ENCODE results near the gene TPRG1. TPM values are rescaled to one million over a fixed set of nuclear protein-coding genes. Genes with fewer than 3 reads are reported as not detected.
A peak's percentile ranks its signal among the peaks of the same experiment; 100 is the strongest.

The TPRG1 gene
- total RNA-seq, 1 donor = 1.3 TPM

DNA sequence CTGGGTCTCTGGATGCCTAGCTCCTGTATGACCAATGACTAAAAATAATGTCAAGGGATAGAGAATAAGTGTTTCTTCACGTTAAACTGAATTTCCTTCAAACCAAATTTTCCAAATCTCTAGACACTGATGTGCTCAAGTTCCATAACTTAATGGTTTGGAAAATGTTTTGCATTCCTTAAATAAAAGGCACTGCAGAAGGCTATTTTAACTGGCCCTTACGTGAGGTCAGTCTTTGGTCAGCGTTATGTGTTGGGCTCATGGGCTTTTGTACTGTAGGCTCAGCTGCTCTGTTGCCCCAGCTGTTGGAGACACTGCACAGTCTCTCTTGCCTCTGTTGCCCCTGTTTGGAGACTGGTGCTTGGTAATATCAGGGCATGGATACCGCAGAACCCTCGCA is 188.5 kb downstream of the TPRG1 start:
- DNase-seq (ENCODE audit: low read depth) = peak; percentile 7

DNA sequence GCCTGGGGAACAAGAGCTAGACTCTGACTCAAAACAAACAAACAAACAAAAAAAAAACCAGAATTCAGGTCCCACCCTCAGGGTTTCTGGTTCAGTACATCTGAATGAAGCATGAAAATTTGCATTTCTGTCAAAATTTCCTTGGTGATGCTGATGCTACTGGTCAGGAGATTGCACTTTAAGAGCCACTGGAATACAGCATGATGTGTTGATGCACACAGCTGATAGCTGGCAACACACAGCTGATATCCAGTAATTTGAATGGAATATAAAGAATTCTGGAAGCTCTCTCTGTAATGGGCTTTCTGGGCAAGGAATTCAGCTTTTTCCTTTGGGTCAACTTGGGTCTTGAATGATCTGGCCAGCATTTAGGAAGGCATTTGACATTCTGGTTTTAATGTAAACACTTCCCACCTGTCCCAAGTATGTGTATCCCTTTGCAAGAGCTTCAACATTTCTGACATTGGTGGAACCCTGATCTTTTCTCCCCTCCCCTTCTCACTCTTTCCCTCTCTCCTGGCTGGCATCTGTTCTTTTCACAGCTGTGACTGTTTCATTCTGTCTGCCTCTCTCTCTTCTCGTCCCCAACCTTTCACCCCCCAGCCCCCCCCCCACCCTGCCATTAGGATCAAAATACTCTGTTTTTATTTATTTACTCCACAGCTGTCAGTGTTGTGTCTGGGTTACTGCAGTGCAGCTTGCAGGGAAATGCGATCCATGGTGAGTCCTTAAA is 189.5 kb downstream of the TPRG1 start:
- TF ChIP-seq, protein P1, sequence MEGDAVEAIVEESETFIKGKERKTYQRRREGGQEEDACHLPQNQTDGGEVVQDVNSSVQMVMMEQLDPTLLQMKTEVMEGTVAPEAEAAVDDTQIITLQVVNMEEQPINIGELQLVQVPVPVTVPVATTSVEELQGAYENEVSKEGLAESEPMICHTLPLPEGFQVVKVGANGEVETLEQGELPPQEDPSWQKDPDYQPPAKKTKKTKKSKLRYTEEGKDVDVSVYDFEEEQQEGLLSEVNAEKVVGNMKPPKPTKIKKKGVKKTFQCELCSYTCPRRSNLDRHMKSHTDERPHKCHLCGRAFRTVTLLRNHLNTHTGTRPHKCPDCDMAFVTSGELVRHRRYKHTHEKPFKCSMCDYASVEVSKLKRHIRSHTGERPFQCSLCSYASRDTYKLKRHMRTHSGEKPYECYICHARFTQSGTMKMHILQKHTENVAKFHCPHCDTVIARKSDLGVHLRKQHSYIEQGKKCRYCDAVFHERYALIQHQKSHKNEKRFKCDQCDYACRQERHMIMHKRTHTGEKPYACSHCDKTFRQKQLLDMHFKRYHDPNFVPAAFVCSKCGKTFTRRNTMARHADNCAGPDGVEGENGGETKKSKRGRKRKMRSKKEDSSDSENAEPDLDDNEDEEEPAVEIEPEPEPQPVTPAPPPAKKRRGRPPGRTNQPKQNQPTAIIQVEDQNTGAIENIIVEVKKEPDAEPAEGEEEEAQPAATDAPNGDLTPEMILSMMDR (IDR thresholded peaks at IDR 0.05; ENCODE audit: insufficient read depth, low read depth, low read length) = no peak
- DNase-seq (ENCODE audit: low read depth) = no peak
- no peak overlapping the region for H3K4me3 ChIP-seq (ENCODE audit: low read depth, low read length)

More for the DNA sequence above, 188.5 kb downstream of the TPRG1 start:
- no peak overlapping the region for H3K4me3 ChIP-seq (ENCODE audit: low read depth, low read length)
- TF ChIP-seq, protein P1 (IDR thresholded peaks at IDR 0.05; ENCODE audit: insufficient read depth, low read depth, low read length) = no peak

DNA sequence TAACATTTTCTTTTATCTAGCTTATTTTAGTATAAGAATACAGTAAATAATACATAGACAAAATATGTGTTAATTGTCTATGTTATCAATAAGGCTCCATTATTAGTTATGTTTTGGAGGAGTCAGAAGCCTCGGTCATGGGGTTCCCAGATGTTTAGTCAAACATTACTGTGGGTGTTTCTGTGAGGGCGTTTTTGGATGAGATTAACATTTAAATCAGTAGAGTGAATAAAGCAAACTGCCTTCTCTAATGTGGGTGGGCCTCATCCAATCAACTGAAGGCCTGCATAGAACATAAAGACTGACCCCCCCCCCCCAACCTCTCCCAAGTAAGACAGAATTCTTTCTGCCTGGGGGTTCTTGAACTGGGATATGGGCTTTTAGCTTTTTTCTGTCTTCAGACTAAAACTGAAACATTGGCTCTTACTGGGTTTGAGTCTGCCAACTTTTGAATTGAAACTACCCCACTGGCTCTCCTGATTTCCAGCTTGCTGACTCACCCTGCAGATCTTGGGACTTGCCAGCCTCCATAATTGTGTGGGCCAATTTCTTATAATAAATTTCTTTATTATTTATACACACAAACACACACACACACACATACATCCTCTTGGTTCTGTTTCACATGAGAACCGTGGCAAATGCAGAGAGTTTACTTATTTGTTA is 192.0 kb downstream of the TPRG1 start:
- no peak for DNase-seq (ENCODE audit: low read depth)
- TF ChIP-seq, protein P1 (IDR thresholded peaks at IDR 0.05; ENCODE audit: insufficient read depth, low read depth, low read length) = no peak
- no peak overlapping the region for H3K4me3 ChIP-seq (ENCODE audit: low read depth, low read length)

DNA sequence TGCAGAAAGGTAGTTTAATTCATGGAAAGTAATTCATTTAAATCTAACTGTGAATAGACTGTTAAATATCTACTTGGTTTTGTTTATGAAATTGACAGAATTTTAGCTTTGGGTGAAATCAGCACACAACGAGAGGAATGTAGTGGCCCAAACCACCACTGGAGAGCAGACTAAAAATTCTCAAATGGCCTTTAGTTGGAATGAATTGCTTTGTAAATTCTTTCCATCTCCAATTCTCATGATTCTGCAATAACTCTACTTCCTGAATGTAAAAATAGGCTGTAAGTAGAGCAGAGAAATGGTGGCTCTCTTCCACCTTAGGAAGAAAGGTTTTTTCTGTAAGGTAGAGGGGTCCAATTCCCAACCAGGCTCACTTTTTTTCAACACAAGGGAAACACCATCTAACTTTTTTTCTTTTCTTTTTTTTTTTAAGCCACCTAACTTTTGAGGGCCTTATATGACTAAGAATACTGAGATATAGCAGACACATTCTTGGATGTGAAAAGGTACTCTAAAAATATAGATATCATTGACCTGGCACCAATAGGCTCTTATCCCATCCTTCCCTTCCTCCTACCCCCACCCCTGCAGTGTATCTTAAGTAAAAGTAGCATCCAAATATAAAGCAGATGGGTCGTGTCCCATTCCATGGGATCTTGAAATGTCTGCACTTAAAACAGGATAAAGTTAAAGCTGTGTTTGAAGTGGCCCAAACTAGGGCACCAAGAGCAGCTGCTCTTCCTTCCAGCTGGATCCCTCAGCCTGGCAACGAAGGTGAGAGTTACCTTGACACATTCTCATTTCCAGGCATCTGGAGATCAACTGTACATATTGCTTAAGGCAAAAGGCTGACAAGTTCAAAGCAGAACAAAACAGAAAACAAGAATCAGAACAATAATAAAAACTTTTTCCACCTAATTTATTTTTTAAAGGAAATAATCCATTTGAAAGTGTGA is 194.1 kb downstream of the TPRG1 start:
- DNase-seq (ENCODE audit: low read depth) = no peak
- TF ChIP-seq, protein P1 (IDR thresholded peaks at IDR 0.05; ENCODE audit: insufficient read depth, low read depth, low read length) = no peak
- H3K4me3 ChIP-seq (ENCODE audit: low read depth, low read length) = no peak overlapping the region

DNA sequence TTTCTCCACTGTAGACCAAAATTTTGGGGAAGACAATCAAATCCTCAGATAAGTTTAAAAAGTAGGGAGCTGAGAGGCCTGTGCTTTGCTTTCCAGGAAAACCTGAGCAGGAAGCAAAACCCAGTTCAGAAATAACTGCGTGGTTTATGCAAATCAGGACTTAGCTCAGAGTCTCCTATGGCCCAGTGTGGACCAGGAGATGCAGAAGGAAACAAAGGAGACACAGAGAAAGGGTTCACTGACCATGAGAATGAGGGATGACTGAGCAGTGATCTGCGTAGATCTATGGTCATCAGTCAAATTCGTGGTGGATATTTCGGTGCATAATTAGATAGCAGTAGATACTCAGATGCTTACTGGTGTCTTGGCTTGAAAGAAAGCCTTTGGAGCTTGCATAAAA is 196.6 kb downstream of the TPRG1 start:
- H3K4me3 ChIP-seq (ENCODE audit: low read depth, low read length) = no peak overlapping the region
- TF ChIP-seq, protein P1 (IDR thresholded peaks at IDR 0.05; ENCODE audit: insufficient read depth, low read depth, low read length) = no peak
- no peak for DNase-seq (ENCODE audit: low read depth)

DNA sequence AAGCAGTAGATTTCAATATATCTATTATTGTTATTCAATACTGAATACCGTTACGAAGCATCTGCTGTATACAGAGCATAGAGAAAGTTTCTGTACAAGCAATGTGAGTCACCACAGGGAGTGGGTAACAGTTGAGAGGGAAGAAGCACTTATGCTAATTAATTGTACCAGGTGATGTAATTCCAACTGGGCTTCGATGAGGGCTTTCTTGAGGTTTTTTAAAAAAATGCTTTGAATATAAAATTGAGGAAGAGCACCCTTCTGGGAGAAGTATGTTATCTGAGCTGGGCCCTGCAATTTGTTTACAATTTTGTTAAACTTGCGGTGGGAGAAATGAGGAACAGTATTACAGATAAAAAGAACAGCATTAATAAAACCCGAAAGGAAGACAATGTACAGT is 197.9 kb downstream of the TPRG1 start:
- TF ChIP-seq, protein P1 (IDR thresholded peaks at IDR 0.05; ENCODE audit: insufficient read depth, low read depth, low read length) = no peak
- DNase-seq (ENCODE audit: low read depth) = peak; percentile 42
- no peak overlapping the region for H3K4me3 ChIP-seq (ENCODE audit: low read depth, low read length)

All from fibroblast of villous mesenchyme (primary cell).